Raji (cell line): ENCODE results near the gene ICOS.

Experiments used
- POLR2A ChIP-seq: IDR thresholded peaks from 2 replicates; pipeline ENCODE4 v1.6.1; 2011; ENCODE audit warnings: low read depth, low read length, control low read depth; ENCODE audit not compliant: insufficient read depth

Gene ICOS

DNA sequence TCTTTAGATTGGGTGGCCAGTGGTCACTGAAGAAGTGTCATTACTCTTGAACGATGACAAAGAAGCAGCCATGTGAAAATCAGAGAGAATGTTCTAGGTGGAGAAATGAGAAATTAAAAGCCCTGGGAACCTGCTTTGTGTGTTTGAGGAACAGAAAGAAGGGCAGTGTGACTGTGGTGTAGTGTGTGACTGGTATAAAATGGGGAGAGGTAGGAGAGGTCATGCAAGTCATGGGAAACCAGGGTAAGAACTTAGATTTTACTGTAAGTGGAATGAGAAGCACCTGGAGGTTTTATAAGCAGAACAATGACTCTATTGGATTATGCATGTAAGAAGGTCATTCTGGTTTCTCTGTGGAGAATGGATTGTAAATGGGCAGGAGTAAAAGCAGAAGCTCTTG, 12.2 kb downstream of the ICOS start:
- no peak for TF ChIP-seq POLR2A

DNA sequence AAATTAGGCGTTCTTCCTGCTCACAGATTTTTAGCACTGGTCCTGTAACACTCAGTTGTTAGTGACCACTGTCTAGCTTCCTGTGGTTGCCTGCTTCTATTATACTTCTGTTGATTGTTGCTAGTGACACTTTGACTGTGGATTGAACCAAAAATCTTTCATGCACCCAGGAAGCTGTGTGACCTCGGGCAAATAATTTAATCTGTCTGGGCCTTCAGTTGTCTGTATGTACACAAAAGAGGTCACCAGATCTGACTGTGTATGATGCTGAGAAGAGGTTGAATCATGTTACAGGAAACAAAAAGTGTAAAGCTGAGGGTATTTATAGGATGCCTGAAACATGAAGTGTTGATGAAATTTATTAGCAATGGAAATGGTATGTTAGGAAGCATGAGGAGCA, 12.7 kb downstream of the ICOS start:
- TF ChIP-seq POLR2A, result no peak

DNA sequence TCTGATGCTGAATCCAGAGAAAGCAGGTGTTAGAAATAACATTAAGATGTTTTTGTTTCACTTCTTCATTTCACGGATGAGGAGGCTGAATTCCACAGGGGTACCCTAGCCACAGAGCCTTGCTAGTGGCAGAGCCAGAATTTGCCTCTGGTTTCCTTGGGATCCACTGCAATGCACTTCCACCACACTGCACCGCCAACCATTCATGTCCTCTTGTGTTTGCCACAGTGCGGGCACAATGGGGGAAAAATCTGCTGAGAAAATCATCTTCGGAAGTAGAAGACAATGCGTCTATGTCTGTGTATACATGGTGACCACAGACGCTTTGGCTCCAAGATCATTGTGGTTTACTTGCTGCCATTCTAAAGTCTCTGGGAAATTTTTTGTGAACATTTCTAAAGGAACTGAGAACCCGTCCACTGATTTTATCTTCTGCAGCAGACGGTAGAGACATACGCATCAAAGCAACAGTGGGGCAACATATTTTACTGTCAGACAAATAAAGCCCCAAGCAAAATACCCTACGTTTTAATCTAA, 14.9 kb downstream of the ICOS start:
- TF ChIP-seq POLR2A, result no peak

DNA sequence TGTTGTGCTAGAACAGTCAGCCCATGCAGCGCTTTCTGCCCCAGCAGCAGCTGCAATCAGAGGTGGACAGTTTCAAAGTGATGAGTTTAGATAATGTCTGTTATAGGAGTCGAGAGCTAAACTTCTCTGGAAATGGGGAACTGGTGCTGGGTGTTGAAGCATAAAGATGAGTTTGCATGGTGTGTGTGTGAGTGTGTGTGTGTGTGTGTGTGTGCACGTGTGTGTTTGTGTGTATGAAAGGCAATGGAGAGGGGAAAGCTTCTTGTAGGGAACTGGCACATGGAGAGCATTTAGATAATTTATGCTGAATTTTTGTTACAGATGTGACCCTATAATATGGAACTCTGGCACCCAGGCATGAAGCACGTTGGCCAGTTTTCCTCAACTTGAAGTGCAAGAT, 22.7 kb downstream of the ICOS start:
- TF ChIP-seq POLR2A, result no peak

DNA sequence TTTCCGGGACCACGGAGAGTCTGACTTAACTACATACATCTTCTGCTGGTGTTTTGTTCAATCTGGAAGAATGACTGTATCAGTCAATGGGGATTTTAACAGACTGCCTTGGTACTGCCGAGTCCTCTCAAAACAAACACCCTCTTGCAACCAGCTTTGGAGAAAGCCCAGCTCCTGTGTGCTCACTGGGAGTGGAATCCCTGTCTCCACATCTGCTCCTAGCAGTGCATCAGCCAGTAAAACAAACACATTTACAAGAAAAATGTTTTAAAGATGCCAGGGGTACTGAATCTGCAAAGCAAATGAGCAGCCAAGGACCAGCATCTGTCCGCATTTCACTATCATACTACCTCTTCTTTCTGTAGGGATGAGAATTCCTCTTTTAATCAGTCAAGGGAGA, 23.1 kb downstream of the ICOS start:
- TF ChIP-seq POLR2A, result no peak

DNA sequence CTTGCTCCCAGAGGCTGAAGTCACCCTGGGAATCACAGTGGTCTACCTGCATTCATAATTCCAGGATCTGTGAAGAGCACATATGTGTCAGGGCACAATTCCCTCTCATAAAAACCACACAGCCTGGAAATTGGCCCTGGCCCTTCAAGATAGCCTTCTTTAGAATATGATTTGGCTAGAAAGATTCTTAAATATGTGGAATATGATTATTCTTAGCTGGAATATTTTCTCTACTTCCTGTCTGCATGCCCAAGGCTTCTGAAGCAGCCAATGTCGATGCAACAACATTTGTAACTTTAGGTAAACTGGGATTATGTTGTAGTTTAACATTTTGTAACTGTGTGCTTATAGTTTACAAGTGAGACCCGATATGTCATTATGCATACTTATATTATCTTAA, 24.2 kb downstream of the ICOS start:
- no peak for TF ChIP-seq POLR2A

DNA sequence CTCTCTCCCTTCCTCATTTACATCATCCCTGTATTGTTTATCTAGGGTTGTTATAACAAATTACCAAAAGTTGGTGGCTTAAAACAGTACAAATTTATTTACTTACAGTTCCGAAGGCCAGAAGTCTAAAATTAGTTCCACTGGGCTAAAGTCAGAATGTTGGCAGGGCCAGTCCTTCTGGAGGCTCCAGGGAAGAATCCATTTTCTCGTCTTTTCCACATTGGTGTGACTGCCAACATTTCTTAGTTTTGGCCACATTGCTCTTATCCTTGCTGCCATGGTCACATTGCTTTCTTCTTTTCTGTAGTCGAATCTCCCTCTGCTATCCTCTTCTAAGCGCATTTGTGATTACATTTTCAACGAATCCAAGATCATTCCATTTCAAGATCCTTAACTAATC, 34.7 kb downstream of the ICOS start:
- TF ChIP-seq POLR2A, result no peak

DNA sequence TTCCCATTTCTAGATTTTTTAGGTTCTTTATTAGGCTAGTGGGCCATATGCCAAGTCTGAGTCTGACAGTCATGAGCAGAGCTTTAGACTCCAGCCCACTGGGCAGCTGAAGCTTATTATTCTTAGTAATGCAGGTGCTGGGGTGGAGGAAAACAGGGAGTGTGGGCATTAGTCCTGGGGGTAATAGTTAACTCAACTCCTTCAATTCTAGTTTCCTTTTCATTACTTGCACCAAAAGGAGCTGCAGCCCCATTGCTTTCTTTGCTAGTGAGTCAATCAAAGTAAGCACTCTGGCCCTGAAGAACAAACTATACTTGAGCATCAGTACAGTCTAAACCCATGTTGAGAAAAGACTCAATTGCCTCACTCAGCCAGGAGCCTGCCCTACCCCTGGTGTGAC, 35.5 kb downstream of the ICOS start:
- TF ChIP-seq POLR2A, result no peak

DNA sequence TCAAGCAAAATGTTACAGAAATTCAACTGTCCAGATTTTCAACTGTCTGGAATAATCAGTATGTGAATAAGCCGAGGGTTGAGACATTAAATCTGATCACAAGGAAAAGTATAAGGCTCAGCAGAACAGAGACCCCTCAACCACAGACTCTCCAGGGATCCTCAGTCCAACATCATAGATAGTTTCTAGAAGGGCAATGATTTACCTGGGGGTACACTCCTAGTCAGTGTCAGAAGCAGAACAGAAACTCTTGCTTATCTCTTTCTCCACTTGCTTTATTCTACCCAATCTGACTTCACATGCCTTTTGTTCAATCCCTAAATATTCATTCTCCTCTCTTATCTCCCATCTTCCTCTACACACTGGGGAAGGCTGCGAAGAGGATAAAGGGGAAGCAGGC, 36.4 kb downstream of the ICOS start:
- TF ChIP-seq POLR2A, result no peak

DNA sequence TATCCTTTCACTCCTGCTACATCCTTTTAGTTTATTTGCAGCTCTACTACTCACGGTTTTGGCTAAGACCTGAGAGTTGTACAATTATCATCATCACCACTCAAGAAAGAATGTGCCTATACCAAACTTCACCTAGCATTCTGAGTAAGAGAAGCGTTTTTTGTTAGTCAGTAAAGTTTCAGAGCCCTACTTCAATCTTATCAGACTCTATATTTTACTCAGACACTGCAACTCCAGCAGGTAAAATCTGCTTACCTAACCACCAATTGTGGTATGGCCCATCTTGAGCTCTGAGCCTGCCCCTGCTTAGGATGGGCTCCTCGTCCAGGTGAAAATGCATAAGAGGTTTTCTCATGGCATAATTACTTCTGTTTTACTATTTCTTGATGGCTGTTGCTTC, 37.1 kb downstream of the ICOS start:
- no peak for TF ChIP-seq POLR2A

DNA sequence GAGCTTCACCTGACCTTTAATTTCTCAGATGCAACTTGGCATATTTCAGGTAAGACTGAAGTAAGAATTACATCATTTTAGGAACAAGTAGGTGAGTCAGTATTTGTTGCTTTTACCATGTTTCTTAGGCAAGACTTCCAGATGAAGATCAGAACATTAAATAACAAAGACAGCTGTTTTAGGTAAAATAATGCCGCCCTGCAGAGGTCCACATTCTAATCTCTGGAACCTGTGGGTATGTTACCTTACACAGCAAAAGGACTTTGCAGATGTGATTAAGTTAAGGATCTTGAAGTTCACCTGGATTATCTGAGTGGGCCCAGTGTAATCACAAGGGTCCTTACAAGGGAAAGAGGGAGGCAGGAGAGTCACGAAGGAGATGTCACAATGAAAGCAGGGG, 39.3 kb downstream of the ICOS start:
- no peak for TF ChIP-seq POLR2A

DNA sequence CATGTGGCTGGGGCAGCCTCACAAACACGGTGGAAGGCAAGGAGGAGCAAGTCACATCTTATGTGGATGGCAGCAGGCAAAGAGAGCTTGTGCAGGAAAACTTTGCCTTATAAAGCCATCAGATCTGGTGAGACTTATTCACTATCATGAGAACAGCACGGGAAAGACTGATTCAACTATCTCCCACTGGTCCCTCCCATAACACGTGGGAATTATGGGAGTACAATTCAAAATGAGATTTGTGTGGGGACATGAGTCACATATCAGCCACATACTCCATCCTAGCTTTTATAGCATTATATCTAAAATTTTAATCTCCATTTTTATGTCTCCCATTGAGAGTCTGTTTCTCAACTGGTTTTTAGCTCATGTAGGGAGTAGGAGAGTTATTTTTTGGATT, 45.7 kb downstream of the ICOS start:
- no peak for TF ChIP-seq POLR2A

DNA sequence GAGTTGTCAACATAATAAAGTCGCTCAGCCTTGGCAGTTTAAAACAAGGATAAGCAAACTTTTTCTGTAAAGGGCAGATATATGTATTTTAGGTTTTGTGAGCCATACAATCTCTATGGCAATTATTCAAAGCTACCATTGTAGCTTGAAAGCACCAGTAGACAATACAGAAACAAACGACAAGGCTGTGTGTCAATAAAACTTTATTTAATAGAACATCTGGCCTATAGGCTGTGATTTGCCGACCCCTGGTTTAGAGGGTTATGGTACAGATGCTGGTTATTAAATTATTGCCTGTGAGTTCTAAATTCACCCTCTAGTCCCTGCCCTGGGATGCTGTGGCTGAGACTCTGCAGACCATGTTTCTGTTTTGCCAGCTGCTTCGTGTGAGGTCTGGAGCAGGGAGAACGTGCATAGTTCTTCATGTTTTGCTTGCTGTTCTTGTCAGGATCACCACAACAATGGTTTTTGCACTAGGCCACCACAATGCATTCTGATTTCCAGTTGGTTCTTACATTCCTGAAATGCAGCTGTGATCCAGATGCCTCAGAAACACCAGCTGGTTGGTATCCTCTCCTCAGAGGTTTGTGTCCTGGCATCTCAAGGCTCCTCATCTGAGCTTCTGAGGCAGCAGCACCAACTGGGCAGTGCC, 46.6 kb downstream of the ICOS start:
- no peak for TF ChIP-seq POLR2A

DNA sequence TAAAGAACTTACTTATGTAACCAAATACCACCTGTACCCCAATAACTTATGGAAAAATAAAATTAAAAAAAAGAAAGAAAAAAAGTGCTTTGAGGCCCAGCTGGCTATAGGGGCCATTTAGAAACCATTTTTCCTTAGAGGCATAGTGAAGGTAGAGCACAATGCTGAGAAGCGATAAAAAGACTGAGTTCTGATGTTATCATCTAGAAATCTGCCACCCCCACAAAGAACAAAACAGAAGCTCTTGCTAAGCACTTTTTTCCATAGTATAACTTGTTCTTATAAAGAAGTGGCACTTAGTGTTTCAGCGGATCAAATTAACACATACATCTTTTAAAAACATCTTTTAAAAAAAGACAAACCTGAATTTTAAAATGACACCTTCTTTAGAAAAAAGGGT, 51.4 kb downstream of the ICOS start:
- TF ChIP-seq POLR2A, result no peak

DNA sequence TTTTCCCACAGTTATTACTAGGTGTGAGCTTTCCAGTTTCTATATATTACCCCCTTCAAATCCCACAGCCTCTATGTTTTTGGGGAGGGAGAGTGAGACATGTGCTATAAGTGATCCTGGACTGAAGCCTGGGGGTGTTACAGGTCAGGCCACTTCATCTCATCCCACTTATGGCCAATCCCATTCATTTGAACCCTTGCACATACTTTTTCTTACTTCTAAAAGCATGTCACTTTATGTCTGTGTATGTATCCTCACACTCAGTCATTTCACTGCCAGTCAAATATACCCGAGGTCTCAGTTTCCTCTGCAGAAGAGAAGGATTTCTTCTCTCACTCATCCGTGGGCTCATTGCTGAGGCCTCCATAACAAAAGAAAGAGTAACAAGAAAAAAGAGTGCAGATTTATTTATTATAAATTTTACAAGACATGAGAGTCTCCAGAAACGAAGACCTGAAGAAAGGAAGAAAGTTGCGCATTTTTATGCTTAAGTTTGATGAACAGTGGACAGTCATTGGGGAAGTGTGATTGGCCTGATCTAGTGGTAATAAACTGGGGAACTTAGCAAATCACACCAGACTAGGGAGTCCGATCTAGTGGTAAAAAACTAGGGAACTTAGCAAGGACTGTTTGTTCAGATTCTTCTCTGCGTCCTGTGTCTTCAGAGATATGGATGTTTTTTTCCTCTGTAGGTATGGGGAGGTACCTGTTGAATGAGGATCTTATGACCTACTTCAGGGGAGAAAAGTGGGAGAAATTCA, 52.1 kb downstream of the ICOS start:
- no peak for TF ChIP-seq POLR2A

DNA sequence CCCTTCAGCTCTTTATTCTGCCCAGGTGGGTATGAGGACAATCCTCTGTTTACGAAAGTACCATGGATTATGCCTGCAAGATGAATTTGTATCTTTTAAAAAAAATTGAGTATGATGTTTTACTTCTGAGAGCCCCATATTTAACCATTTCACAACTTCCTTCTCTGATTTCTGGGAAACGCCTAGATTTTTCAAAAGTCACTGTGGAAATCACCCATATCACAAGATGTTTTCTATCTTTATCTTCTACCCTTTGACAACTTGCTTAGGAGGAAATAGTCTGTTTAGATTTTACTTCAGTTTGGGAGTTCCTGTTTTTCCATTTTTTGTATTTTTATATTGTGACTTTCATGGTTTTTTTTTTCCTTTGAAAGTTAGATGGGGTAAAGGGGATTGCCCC, 53.0 kb downstream of the ICOS start:
- TF ChIP-seq POLR2A, result no peak

DNA sequence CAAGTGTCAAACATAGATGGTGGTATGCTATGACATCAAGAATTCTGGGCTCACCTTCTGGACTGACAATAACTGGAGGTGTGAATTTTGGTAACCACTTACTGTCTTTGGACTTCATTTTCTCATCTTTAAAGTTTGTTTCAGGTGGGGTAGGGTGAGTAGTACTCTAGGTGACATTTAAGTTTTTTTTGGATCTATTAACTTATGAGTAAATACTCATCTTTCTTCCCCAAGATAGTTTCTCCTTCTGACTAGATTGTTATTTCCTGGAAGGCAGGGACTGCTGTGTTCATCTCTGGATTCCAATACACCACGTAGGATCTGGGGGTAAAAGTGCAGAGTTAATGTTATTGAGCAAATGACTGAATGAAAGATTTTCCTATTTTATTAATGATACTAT, 55.9 kb downstream of the ICOS start:
- no peak for TF ChIP-seq POLR2A

DNA sequence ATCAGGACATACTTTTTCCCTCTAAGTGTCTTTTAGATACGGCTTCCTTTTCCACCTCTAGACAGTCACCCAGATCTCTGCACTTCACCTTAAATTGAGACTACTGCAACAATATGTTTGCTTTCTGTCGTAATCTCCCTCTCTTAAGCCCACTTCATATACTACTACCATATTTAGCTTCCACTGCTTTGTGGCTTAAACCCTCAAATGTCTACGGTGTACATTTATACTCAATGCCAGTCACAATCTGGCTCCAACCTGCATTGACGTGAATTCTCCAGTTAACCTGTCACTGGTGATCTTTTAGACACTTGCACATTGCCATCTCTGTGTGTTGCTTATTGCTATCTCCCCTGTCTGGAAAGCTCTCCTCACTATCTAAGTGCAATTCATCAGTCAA, 56.4 kb downstream of the ICOS start:
- TF ChIP-seq POLR2A, result no peak

DNA sequence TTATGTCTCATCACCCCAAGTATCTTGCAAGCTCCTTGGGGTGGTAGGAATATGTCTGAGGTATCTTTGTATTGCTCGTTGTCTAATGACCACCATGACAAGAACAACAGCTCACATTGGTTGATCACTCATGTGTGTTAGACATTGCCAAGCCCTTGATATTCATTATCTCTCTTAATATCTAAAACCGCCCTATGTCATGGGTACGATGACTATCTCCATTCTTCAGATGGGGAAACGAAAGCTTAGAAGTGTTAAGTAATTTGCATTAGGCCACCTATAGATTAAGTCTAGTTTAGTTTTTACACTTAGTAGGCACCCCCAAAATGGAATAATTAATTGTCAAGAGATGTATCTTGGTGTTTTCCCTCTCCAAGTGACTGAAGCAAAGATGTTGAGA, 57.0 kb downstream of the ICOS start:
- no peak for TF ChIP-seq POLR2A
